ENCODE data around the gene MNS1. TPM values are rescaled to one million over a fixed set of nuclear protein-coding genes. Genes with fewer than 3 reads are reported as not detected.

Gene MNS1
- total and polyA plus RNA-seq, 2 experiments from 2014 or later: 2.9 to 16.9 TPM

DNA sequence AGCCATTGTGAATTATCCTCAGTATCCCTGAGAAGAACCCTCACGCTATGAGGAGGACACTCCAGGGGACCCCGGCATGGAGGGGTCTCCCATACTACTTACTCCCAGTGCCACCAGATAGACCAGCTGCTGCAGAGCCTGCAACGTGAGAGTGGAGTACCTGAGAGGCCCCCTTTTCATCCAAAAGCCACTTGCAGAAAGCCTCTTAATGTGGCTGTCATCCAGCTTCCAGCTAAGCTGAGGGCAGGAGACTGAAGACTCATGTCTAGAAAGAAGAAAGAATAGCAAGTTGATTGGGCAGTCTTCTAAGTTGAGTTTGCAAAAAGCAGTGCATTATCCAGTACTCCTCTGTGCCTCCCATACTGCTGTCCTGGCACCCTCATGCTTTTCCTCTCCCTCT is 27.3 kb upstream of the MNS1 start:
- Mint-ChIP-seq H3K36me3 (ENCODE audit: low read depth) (no peaks in the 10 kb centered on the region), H3K9me3 (no peaks in the 10 kb centered on the region; the same call in 2 of the 3 replicates), H3K27ac (no peak overlapping the region), H3K4me3 (no peak overlapping the region), H3K27me3 (ENCODE audit: insufficient read depth, low read depth, poor library complexity) (peaks cover 4% of the 10 kb centered on the region), H3K4me1 (no peaks in the 10 kb centered on the region)
- H4K20me1 ChIP-seq (replicated peaks; ENCODE audit: insufficient read depth): no peaks in the 10 kb centered on the region
- DNase-seq (ENCODE audit: low spot score) (no peak), ATAC-seq (no peak)
- TF ChIP-seq EZH2phosphoT487 (IDR thresholded peaks at IDR 0.05; ENCODE audit: unreplicated experiment): no peak
- no peak for TF ChIP-seq NANOG (IDR thresholded peaks at IDR 0.05; ENCODE audit: borderline replicate concordance)
- TF ChIP-seq ZNF114 (CRISPR knock-in tag; IDR thresholded peaks at IDR 0.05): no peak
- TF ChIP-seq, protein P1, sequence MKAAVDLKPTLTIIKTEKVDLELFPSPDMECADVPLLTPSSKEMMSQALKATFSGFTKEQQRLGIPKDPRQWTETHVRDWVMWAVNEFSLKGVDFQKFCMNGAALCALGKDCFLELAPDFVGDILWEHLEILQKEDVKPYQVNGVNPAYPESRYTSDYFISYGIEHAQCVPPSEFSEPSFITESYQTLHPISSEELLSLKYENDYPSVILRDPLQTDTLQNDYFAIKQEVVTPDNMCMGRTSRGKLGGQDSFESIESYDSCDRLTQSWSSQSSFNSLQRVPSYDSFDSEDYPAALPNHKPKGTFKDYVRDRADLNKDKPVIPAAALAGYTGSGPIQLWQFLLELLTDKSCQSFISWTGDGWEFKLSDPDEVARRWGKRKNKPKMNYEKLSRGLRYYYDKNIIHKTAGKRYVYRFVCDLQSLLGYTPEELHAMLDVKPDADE (IDR thresholded peaks at IDR 0.05): no peak
- TF ChIP-seq POLR2AphosphoS5 (IDR thresholded peaks at IDR 0.05; ENCODE audit: low read depth): no peak
- no peak for TF ChIP-seq CTCF (conservative IDR thresholded peaks at IDR 0.05; ENCODE audit: low read depth in 2 of 2)
- TF ChIP-seq JUNB (IDR thresholded peaks at IDR 0.05; ENCODE audit: unreplicated experiment): no peak
- no peak for TF ChIP-seq EZH2 (IDR thresholded peaks at IDR 0.05; ENCODE audit: low read depth, unreplicated experiment)
- TF ChIP-seq STAT1 (IDR thresholded peaks at IDR 0.05; ENCODE audit: unreplicated experiment): no peak
- TF ChIP-seq, protein P2, sequence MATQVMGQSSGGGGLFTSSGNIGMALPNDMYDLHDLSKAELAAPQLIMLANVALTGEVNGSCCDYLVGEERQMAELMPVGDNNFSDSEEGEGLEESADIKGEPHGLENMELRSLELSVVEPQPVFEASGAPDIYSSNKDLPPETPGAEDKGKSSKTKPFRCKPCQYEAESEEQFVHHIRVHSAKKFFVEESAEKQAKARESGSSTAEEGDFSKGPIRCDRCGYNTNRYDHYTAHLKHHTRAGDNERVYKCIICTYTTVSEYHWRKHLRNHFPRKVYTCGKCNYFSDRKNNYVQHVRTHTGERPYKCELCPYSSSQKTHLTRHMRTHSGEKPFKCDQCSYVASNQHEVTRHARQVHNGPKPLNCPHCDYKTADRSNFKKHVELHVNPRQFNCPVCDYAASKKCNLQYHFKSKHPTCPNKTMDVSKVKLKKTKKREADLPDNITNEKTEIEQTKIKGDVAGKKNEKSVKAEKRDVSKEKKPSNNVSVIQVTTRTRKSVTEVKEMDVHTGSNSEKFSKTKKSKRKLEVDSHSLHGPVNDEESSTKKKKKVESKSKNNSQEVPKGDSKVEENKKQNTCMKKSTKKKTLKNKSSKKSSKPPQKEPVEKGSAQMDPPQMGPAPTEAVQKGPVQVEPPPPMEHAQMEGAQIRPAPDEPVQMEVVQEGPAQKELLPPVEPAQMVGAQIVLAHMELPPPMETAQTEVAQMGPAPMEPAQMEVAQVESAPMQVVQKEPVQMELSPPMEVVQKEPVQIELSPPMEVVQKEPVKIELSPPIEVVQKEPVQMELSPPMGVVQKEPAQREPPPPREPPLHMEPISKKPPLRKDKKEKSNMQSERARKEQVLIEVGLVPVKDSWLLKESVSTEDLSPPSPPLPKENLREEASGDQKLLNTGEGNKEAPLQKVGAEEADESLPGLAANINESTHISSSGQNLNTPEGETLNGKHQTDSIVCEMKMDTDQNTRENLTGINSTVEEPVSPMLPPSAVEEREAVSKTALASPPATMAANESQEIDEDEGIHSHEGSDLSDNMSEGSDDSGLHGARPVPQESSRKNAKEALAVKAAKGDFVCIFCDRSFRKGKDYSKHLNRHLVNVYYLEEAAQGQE (IDR thresholded peaks at IDR 0.05; ENCODE audit: unreplicated experiment): no peak
- no peak for TF ChIP-seq ZNF462 (CRISPR knock-in tag; IDR thresholded peaks at IDR 0.05)
- TF ChIP-seq ZNF331 (CRISPR knock-in tag; IDR thresholded peaks at IDR 0.05; ENCODE audit: low read depth): no peak
- no peak for TF ChIP-seq CREB1 (CRISPR knock-in tag; IDR thresholded peaks at IDR 0.05; ENCODE audit: low read depth)
- no peaks in the 10 kb centered on the region for H3F3A ChIP-seq (replicated peaks; ENCODE audit: low read depth)
- no peaks in the 10 kb centered on the region; the same call in 1 of the 2 replicates for H3K9me2 ChIP-seq (ENCODE audit: insufficient read depth)
- H3K4me2 ChIP-seq: no peak overlapping the region
- H3K27me3 ChIP-seq (ENCODE audit: insufficient read depth): no peaks in the 10 kb centered on the region
- H3K27ac ChIP-seq (ENCODE audit: low read depth): no peak overlapping the region
- H3K4me3 ChIP-seq: no peak overlapping the region
- H3K36me3 ChIP-seq (ENCODE audit: insufficient read depth): no peaks in the 10 kb centered on the region
- no peaks in the 10 kb centered on the region for H3K79me2 ChIP-seq (replicated peaks; ENCODE audit: insufficient read depth)
- no peak overlapping the region for H2AFZ ChIP-seq
- no peaks in the 10 kb centered on the region for H3K4me1 ChIP-seq (ENCODE audit: insufficient read depth)

Data from GM23338 (cell line).